RWPE2 (cell line): Measurements from ENCODE around the gene IL22RA1.

Experiments used
- ATAC-seq: fragments of 200-7000 bp; cut with Tn5 transposase; 3 replicates; pipeline ENCODE4 v1.9.1; 2021; ENCODE audit warnings: low read depth
- DNase-seq: peaks from one replicate; pipeline ENCODE4 v3.0.0-alpha.2; 2020; ENCODE audit warnings: low spot score
- H3K27ac ChIP-seq: fragments of 450-650 bp; 2 replicates; pipeline ENCODE4 v1.5.1; 2017; ENCODE audit warnings: mild to moderate bottlenecking; ENCODE audit not compliant: poor library complexity, severe bottlenecking
- H3K27me3 ChIP-seq: fragments of 250-450 bp; sonication (Bioruptor Pico); 2 replicates; pipeline ENCODE4 v1.5.1; 2021; ENCODE audit warnings: mild to moderate bottlenecking, moderate library complexity; ENCODE audit not compliant: insufficient read depth, poor library complexity, severe bottlenecking
- H3K36me3 ChIP-seq: fragments of 250-450 bp; sonication (Bioruptor Pico); 2 replicates; pipeline ENCODE4 v1.5.1; 2020; ENCODE audit warnings: low read depth, mild to moderate bottlenecking, moderate library complexity
- H3K4me1 ChIP-seq: fragments of 250-450 bp; sonication (Bioruptor Pico); 2 replicates; pipeline ENCODE4 v1.5.1; 2021; ENCODE audit warnings: mild to moderate bottlenecking, moderate library complexity; ENCODE audit not compliant: insufficient read depth, poor library complexity, severe bottlenecking
- H3K4me3 ChIP-seq: fragments of 250-450 bp; sonication (Bioruptor Pico); 2 replicates; pipeline ENCODE4 v1.5.1; 2021; ENCODE audit warnings: mild to moderate bottlenecking, moderate library complexity; ENCODE audit not compliant: severe bottlenecking
- H3K9me3 ChIP-seq: fragments of 250-450 bp; sonication (Bioruptor Pico); 2 replicates; pipeline ENCODE4 v1.5.1; 2021; ENCODE audit warnings: mild to moderate bottlenecking, moderate library complexity; ENCODE audit not compliant: severe bottlenecking
- CTCF ChIP-seq: fragments of 450-650 bp; IDR thresholded peaks from one replicate; pipeline ENCODE4 v1.5.1; 2017; ENCODE audit warnings: mild to moderate bottlenecking, moderate library complexity; ENCODE audit not compliant: poor library complexity, severe bottlenecking

The IL22RA1 gene

GRCh38 chr1:24109686-24110475 lies 33.1 kb downstream of the IL22RA1 start:
- TF ChIP-seq CTCF = no peak
- Histone ChIP-seq H3K4me3 (no peak overlapping the region), H3K27ac (peak overlapping the region; percentile 51), H3K27me3 (no peaks in the 10 kb centered on the region), H3K36me3 (no peaks in the 10 kb centered on the region), H3K4me1 (peaks cover 23% of the 10 kb centered on the region), H3K9me3 (no peaks in the 10 kb centered on the region)
- DNase-seq = no peak
- no peak for ATAC-seq

GRCh38 chr1:24109166-24109483 lies 33.8 kb downstream of the IL22RA1 start:
- ATAC-seq = no peak
- Histone ChIP-seq H3K27ac (peak overlapping the region; percentile 51), H3K4me1 (peaks cover 23% of the 10 kb centered on the region)

GRCh38 chr1:24108334-24109165 lies 34.4 kb downstream of the IL22RA1 start:
- no peak for TF ChIP-seq CTCF
- peak overlapping the region; percentile 51 for H3K27ac ChIP-seq
- H3K9me3 ChIP-seq = no peaks in the 10 kb centered on the region
- H3K4me1 ChIP-seq = peaks cover 23% of the 10 kb centered on the region
- ATAC-seq (peak; percentile 84), DNase-seq (no peak)
- no peak overlapping the region for H3K4me3 ChIP-seq
- no peaks in the 10 kb centered on the region for H3K27me3 ChIP-seq
- no peaks in the 10 kb centered on the region for H3K36me3 ChIP-seq

More at GRCh38 chr1:24109166-24109483, 33.8 kb downstream of the IL22RA1 start:
- TF ChIP-seq CTCF = no peak
- Histone ChIP-seq H3K36me3 (no peaks in the 10 kb centered on the region), H3K9me3 (no peaks in the 10 kb centered on the region), H3K4me3 (no peak overlapping the region), H3K27me3 (no peaks in the 10 kb centered on the region)
- DNase-seq = no peak

- no peak for ATAC-seq
- DNase-seq = no peak
- no peak for TF ChIP-seq CTCF
- no peak overlapping the region for H3K27ac ChIP-seq
- no peaks in the 10 kb centered on the region for H3K36me3 ChIP-seq
- no peak overlapping the region for H3K4me3 ChIP-seq
- H3K9me3 ChIP-seq = no peaks in the 10 kb centered on the region
- H3K4me1 ChIP-seq = peaks cover 23% of the 10 kb centered on the region
- no peaks in the 10 kb centered on the region for H3K27me3 ChIP-seq
Observed at GRCh38 chr1:24107462-24108138, 35.3 kb downstream of the IL22RA1 start.
